Fibroblast of skin of abdomen (primary cell): ENCODE results near the gene XRRA1.
"Not testable (repeated sequence)": the region's sequence is repeated elsewhere in the genome, so short reads cannot be mapped to it uniquely, and the experiment has no call there.

Experiments
- DNase-seq: peaks from one replicate; pipeline ENCODE4 v3.0.0-alpha.2; 2013

The XRRA1 gene

GRCh38 chr11:74893015-74893414 lies 55.9 kb downstream of the XRRA1 start:
- not testable (repeated sequence) for DNase-seq

DNA sequence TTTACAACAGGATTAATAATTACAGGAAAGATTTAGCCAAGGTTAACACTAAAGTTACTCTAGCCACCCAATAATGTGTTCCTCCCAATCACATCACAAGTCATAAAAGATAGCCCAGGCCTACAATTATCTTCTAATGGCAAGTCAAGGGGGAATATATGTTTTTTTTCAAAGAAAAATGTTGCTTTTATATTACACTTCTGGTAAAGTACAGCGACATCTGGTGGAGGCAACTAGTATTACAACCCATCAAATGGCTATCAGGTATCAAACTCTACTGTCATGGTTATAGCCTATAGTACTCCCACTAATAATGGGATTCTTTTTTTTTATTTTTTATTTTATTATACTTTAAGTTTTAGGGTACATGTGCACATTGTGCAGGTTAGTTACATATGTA lies 71.8 kb downstream of the XRRA1 start:
- DNase-seq, result no peak

DNA sequence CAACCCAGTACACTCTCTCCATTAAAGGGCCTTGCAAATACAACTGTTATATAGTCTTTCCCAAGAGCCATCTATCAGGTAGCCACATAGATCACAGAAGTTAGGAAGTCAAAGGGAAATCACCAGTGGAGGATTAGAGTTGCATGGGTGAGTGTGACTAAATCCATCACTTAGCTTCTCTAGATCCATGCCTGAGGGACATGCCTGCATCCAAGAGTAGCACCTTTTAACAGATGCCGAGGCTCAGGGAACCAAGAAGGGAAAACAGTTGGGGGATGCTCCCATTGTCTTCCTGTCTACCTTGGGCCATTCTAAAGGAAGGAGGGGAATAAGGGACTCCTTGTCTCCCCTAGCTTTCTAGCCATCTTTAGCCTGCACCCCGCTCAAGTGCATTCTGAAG lies 77.9 kb downstream of the XRRA1 start:
- DNase-seq, result no peak

DNA sequence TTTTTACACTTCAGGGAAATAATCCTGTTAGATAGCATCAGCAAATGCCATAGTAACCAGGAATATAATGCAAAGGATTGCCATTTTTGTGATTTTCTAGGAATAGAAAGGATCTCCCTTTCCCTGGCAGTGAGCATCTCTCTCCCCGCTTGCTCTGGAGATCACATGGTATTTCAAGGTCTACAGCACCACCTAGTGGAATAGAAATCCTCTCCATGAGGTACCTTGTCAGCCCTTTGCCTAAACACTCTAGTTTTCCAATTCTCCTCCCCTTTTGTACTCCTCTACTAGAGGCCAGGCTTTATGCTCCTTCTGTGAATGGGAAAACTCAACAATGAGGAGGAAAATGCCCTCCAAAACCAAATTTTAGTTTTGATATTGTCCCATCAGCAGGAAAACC lies 78.4 kb downstream of the XRRA1 start:
- peak; percentile 12 for DNase-seq

DNA sequence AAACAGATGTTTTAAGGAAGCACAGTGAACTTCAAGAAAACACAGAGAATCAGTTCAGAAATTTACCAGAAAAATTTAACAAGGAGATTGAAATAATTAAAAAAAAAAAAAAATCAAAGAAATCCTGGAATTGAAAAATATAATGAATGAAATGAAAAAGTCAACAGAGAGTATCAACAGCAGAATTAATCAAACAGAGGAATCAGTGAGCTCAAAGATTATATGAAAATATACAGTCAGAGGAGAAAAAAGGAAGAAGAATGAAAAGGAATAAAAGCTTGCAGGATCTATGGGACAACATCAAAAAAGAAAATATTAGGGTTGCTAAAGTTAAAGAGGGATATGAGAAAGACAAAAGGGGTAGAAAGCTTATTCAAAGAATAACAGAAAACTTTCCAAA lies 82.3 kb downstream of the XRRA1 start:
- no peak for DNase-seq

DNA sequence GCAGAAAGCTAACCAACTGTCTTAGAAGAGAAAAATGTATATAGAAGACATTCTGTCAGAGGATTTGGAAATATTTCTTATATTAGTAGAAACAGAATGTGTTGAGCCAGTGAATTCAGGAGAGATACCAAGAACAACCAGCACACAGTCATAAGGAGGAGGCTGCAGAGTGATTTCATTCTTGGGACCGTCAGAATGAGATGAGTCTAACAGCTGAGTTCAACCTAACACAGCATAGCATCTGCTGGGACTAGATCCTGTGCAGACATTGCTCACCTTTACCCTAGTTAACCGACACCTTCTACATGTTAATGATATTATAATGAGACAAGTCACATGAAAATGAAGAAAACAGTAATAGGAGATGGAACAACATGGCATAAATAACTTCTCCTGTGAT lies 85.5 kb downstream of the XRRA1 start:
- DNase-seq, result no peak

- no peak for DNase-seq
Observed at GRCh38 chr11:74860743-74861142, 88.1 kb downstream of the XRRA1 start.

DNA sequence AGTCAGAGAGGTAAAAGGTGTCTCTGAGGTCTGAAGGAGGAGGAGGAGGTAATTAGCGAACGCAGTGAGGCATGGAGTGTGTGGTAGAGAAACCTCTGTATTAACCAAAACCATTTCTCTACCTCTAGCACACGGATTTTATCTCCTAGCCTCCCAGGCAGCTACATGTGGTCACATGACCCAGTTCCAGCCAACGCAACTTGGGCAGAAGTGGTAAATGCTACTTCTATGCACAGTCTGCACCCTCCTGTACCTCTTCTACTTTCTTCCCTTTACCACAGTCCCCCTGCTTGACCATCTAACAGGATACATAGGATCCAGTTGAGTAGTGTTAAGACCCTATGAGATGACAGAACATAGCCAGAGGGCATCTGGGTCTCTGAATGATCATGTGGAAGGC lies 95.7 kb downstream of the XRRA1 start:
- no peak for DNase-seq

DNA sequence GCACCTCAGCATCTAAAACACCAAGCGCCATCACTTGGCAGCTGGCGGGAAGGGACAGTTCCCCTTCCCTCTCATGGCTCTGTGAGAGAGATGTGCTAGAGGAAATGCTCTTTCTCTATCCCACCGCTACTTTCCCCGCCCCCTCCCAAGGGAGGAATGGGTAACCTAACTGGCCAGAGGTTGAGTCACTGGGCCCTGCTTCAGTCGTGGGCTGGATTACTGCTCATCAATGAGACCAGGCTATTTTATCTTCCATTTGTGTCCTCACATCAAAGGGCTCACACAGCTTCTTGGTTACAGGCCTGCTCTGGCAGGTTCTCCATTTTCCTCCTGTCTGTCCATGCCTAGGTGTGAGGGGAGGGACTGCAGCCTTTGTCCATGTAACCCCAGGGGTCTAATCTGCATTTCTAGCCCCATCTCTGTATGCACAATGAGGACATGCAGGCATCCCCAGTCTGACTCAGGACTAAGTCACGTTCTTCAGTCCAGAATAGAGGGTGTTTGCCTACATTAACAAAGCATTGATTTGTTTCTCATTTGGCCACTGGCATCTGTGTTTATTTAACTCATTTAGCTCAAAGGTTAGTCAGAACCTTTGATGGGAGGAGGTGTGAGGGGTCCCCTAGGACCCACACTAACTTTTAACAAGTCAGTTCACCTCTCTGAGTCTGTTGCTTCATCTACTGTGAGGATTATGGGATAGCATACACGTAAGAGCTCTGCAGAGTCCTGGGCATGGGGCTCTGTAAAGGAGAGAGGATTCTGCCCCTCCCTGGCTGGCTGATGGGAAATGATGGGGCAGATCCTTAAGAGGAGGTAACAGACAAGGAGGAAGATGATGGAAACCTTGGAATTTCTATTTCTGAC lies 99.1 kb downstream of the XRRA1 start:
- DNase-seq, result peak; percentile 78

DNA sequence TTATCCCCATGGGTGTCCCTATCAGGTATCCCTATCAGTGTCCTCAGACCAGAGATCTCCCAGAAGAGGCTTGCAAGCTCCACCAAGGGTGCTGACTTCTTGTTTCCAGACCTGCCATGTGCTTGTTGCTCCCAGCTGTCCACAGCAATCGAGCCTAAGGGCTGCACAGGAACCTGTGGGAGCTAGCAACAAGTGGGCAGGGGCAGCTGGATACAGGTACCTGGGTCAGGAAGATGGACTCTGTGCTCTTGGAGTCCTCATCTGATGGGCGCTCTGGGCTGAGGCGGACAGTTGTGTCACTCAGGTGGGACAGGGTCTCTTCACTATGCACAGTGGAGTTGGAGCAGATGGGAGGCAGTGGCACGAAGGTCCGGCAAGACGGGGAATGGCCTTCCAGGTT lies 101.0 kb downstream of the XRRA1 start:
- no peak for DNase-seq

GRCh38 chr11:74847395-74847794 lies 101.5 kb downstream of the XRRA1 start:
- DNase-seq, result no peak

DNA sequence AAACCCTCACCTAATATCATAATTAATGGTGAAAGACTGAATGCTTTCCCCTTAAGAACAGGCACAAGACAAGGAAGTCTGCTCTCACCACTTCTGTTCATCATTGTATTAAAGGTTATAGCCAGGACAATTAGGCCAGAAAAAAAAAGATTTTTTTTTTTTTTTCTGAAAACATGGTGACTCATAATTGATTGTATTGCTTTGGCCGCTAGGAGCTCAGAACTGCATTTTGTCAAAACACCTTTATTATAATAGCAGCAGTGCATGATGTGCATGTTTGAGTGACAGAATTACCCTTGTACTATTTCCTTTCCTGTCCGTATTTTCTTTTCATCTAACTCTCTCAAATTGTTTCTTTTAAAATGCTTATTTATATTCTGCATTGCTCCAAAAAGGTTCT lies 102.1 kb downstream of the XRRA1 start:
- no peak for DNase-seq

DNA sequence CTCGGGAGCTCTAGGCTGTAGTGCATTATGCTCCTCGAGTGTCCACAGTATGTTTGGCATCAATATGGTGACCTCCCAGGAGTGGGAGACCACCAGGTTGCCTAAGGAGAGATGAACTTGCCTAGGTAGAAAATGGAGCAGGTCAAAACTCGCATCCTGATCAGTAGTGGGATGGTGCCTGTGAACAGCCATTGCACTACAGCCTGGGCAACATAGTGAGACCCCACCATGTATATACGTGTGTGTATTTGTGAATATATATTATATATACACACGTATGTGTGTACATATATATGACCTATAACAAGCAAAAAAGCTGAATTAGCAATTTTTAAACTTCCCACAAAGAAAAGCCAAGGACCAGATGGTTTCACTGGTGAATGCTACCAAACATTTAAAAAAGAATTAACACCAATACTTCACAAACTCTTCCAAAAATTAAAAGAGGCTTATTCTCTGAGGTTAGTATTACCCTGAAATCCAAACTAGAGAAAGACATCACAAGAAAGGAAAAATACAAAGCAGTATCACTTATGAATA lies 102.8 kb downstream of the XRRA1 start:
- no peak for DNase-seq

DNA sequence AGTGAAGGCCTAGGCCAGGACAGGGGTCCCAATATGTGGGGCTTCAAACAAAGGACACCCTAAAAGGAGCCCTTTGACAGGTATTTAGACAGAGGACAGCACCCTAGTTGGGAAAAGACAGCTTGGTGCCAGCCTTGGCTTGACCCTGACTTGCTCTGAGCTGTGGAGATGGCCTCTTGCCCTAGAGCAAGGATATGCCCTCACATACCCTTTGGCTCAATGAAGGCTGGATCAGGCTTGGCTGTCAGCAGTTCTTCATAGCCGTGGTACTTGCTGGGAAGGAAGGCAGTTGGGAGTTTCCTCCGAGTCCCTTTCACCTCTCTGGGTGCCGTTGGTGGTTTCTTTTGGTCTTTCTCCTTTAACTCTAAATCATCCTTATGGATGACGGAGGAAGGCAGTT lies 104.0 kb downstream of the XRRA1 start:
- DNase-seq, result no peak

- DNase-seq, result no peak
Observed at GRCh38 chr11:74844072-74844471, 104.8 kb downstream of the XRRA1 start.

DNA sequence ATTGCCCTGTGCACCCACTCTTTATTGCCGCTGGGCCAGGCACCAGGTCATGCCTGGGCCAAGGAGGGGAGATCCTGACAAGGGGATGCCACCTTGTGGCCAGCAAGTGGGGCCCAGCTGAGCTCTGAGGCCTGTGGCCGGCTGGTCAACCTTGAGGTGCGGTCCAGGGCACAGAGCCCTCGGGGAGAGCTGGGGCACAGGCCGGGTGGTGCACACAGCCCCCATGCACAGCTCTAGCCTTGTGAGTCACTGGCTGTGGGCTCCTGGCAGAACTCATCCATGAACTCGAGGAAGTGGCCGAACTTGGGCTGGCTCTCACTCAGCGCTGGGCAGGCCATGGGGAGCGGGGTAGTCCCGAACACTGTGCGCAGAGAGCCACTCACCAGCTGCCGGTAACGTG lies 105.9 kb downstream of the XRRA1 start:
- DNase-seq, result no peak

- DNase-seq, result no peak
Observed at GRCh38 chr11:74840486-74840885, 108.4 kb downstream of the XRRA1 start.

DNA sequence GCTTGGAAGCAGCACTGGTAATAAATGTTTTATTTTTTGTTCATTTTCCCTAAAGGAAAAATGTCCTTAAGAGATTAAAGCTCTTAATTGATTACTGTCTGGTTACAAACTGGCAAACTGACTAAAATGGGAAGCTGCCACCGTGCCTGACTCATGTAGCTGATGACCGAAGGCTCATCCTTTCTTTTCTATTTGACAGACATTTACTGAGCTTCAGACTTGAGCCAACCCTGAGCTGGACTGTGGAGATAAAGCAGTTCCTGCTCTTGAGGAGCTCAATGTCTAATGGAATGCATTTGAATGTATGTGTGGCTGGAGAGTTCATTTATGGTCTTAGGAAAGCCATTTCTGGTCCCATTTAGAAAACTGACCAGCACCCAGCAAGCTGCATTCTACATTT lies 108.9 kb downstream of the XRRA1 start:
- no peak for DNase-seq

DNA sequence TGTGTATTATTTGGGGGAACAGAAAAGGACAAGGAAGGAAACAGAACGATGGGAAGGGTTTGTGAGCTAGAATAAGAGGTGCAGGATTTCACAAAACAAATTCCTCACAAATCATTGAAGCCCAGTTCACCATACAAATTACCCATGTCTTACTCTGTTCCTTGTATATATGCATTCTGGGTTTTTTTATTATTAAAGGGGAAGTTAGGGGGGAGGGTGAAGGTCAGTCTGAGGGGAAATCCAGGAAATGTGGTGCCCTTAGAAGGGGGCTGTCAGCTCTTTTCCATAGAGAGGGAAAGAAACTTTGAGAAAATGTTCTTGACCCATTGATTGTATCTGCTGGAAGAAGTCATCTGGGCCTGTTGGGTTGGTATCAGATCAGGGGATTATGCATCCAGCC lies 109.4 kb downstream of the XRRA1 start:
- no peak for DNase-seq

- DNase-seq, result no peak
Observed at GRCh38 chr11:74838188-74838587, 110.7 kb downstream of the XRRA1 start.

GRCh38 chr11:74837191-74837590 lies 111.7 kb downstream of the XRRA1 start:
- DNase-seq, result no peak

DNA sequence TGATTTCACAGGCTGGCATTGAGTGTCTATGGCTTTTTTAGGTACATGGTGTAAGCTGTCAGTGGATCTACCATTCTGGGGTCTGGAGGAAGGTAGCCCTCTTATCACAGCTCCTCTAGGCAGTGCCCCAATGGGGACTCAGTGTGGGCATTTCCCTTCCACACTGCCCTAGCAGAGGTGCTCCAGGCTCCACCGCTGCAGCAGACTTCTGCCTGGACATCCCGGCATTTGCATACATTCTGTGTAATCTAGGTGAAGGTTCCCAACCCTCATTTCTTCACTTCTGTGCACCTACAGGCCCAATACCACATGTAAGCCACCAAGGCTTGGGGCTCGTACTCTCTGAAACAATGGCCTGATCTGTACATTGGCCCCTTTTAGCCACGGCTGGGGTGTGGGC lies 122.0 kb downstream of the XRRA1 start:
- DNase-seq, result no peak

GRCh38 chr11:74825596-74825995 lies 123.3 kb downstream of the XRRA1 start:
- not testable (repeated sequence) for DNase-seq

DNA sequence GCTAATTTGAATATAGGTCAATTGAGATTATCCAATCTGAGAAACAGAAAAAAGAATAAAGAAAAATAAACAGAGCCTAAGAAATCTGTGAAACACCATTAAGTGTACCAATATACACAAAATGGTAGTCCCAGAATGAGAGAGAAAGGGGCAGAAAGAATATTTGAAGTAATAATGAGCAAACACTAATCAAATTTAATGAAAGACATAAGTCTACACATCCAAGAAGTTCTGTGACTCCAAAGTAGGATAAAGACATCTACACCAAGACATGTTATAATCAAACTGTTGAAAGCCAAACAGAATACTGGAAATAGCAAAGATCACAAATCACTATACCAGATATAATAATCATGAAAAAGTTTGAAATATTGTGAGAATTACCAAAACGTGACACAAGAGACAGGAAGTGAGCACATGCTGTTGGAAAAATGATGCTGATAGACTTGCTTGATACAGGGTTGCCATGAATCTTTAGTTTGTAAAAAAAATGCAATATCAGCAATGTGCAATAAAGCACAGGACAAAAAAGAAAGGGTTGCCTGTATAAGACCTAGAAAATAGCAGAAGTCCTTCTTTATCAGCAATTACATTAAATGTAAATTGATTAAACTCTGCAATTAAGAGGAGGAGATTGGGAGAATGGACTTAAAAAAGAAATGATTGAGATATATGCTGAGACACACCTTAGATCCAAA lies 124.5 kb downstream of the XRRA1 start:
- no peak for DNase-seq
